ENCODE results near the gene PITX3.

Gene PITX3

DNA sequence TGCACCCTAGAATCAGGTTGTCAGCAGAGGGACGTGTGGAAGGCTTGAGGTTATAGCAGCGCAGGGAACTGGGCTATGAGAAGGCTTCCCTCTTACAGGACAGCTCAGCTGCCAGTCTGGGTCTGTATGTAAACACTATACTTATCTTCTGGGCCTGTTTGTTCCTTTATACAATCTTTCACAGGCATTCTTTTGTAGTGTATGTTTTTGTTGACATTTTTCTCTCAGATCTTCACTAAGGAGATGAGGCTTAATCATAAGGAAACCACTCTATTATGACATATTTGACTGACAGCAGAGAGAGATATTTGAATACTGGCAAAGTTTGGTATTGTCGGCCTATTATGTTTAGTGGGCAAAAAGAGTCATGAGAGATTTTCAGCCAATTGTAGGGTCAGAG lies 4.9 kb upstream of the PITX3 start:
- TF ChIP-seq, protein P1, sequence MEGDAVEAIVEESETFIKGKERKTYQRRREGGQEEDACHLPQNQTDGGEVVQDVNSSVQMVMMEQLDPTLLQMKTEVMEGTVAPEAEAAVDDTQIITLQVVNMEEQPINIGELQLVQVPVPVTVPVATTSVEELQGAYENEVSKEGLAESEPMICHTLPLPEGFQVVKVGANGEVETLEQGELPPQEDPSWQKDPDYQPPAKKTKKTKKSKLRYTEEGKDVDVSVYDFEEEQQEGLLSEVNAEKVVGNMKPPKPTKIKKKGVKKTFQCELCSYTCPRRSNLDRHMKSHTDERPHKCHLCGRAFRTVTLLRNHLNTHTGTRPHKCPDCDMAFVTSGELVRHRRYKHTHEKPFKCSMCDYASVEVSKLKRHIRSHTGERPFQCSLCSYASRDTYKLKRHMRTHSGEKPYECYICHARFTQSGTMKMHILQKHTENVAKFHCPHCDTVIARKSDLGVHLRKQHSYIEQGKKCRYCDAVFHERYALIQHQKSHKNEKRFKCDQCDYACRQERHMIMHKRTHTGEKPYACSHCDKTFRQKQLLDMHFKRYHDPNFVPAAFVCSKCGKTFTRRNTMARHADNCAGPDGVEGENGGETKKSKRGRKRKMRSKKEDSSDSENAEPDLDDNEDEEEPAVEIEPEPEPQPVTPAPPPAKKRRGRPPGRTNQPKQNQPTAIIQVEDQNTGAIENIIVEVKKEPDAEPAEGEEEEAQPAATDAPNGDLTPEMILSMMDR (IDR thresholded peaks at IDR 0.05): no peak
- DNase-seq: no peak
- Histone ChIP-seq H3K27ac (peak overlapping the region; percentile 84 to 93), H3K9me3 (no peaks in the 10 kb centered on the region), H3K36me3 (no peaks in the 10 kb centered on the region), H3K4me1 (peaks cover 0 to 57% (median 36%) of the 10 kb centered on the region in 4 donors), H3K4me3 (peak overlapping the region; percentile 69 to 87), H3K27me3 (no peaks in the 10 kb centered on the region)
- intact Hi-C loops (cut with DNase I; ENCODE audit: low total_unique reads): no loop called here

DNA sequence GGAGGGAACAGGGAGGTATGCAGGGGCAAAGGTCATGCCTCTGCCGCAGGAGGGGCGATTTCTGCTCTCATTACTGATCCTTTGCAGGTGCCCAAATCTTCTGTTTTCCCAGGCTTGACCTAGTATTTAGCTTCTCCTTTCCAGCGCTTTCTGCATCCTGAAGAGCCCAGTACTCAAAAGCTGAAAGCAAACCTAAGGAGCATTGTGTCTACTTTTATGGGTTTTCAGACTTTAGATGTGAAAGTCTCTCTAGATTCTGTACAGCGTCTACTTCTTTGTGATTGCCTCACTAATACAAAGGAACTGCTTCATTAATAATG lies 4.6 kb upstream of the PITX3 start:
- DNase-seq: no peak
- no peaks in the 10 kb centered on the region for H3K36me3 ChIP-seq
- peak overlapping the region; percentile 69 to 87 for H3K4me3 ChIP-seq
- TF ChIP-seq, protein P1 (IDR thresholded peaks at IDR 0.05): no peak
- no peaks in the 10 kb centered on the region for H3K9me3 ChIP-seq
- no peaks in the 10 kb centered on the region for H3K27me3 ChIP-seq
- peak overlapping the region; percentile 84 to 93 for H3K27ac ChIP-seq
- intact Hi-C loops (cut with DNase I; ENCODE audit: low total_unique reads): no loop called here
- H3K4me1 ChIP-seq: peaks cover 0 to 61% (median 38%) of the 10 kb centered on the region in 4 donors

DNA sequence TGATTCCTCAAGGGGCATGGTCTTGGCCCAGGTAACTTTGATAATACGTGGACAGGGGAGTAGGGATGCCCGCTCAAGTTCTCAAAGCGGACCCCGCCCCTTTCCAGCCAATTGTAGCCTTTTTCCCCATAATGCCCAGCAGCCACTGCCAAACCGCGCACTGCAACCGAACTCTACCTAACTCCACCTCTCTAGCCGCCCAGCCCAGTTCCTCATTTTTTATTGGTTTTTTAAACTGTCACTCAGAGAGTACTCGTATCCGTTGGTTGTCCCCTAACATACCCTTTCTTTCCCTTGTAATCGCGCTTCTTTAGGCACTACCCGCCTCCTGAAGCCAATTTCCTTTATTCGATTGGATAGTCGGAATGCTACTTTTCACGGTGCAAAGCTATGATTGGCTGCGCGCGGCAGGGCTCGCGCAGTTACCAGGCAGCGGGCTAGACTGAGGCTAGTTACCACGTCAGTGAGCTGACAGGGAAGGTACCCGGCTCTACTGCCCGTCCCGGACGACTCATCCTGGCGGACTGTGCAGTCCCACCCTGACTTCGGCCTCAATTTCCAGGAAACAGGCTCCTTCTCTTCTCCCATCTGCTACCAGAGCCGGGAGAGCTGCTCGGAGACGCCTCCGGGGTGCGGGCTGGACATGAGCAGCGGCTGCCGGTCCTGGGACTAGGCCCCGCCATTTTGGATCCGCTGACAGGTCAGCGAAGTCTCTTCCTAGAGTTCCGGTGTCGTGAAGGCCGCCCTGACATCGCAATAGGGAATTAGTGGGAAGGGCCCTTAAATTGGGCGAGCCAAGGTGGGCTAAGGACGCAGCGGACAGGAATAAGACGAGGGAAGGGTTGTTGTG lies 4.0 kb upstream of the PITX3 start, which contains the start of gene GBF1:
TSS of gene GBF1 (plus strand) at position 451 of the 850 bp plus-strand sequence. CDS start 13,407 bp downstream, outside the sequence.
- peak; percentile 94 to 97 for DNase-seq
- intact Hi-C loops (cut with DNase I; ENCODE audit: low total_unique reads): no loop called here
- Histone ChIP-seq H3K27ac (peak within 1 kb of the TSS; percentile 84 to 93), H3K27me3 (no peaks in the 10 kb centered on the region), H3K9me3 (no peaks in the 10 kb centered on the region), H3K4me1 (peaks cover 0 to 66% (median 43%) of the 10 kb centered on the region in 4 donors), H3K4me3 (peak within 1 kb of the TSS; percentile 69 to 87), H3K36me3 (no peaks in the 10 kb centered on the region)
- TF ChIP-seq, protein P1 (IDR thresholded peaks at IDR 0.05): no peak

DNA sequence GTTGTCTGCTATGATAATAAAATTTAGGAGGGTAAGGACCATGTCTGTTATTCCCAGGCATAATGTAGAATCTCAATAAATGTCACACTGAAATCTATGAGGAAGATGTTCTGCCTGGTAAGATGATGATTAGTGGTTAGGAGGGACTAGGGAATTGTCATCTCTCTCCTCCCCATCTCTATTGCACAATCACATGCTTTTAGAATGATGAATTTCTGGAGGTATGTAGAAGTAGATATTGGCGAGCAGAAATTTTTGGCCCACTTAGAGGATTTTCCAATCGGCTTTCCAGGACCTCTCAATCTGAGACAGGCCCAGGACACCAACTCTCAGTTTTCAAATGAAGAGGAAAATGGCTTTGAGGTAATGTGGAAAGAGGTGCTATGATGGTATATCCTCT lies 2.0 kb upstream of the PITX3 start:
- H3K4me3 ChIP-seq: no peak overlapping the region
- H3K27ac ChIP-seq: no peak overlapping the region
- peaks cover 0 to 55% (median 42%) of the 10 kb centered on the region in 4 donors for H3K4me1 ChIP-seq
- TF ChIP-seq, protein P1 (IDR thresholded peaks at IDR 0.05): no peak
- intact Hi-C loops (cut with DNase I; ENCODE audit: low total_unique reads): no loop called here
- DNase-seq: no peak
- no peaks in the 10 kb centered on the region for H3K27me3 ChIP-seq
- no peaks in the 10 kb centered on the region for H3K36me3 ChIP-seq
- H3K9me3 ChIP-seq: no peaks in the 10 kb centered on the region

DNA sequence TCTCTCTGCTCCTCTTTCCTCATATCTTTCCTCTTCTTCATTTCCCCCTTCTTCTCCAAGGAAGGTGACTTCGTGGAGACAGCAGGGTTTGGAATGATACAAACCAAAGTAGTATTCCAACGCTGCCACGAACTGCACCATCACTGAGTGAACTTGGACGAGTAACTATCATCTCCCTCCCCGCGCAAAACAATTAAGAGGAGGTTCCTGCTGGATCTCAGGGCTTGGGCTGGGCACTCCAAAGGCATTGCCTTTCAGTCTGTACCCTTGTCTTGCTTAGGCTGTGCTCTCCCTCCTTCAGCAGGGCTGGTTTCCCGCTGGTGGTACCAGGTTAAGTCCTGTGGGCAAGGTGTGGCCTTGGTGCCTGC lies 790 bp upstream of the PITX3 start:
- DNase-seq: no peak
- H3K27ac ChIP-seq: peak overlapping the region; percentile 11 to 12
- intact Hi-C loops (cut with DNase I; ENCODE audit: low total_unique reads): no loop called here
- peaks cover 0 to 43% (median 31%) of the 10 kb centered on the region in 4 donors for H3K4me1 ChIP-seq
- H3K36me3 ChIP-seq: no peaks in the 10 kb centered on the region
- no peaks in the 10 kb centered on the region for H3K9me3 ChIP-seq
- peak overlapping the region; percentile 55 to 64 for H3K4me3 ChIP-seq
- H3K27me3 ChIP-seq: no peaks in the 10 kb centered on the region
- TF ChIP-seq, protein P1 (IDR thresholded peaks at IDR 0.05): no peak
